Loucy (cell line): ENCODE measurements around the gene LRRC66.

ENCODE experiments used
- EZH2phosphoT487 ChIP-seq: fragments of 200-600 bp; IDR thresholded peaks from 2 replicates; pipeline ENCODE4 v1.6.1; 2018; ENCODE audit warnings: antibody characterized with exemption, mild to moderate bottlenecking, moderate library complexity, borderline replicate concordance
- TF ChIP-seq, protein P1 (sequence below): fragments of 200-600 bp; sonication (generic); conservative IDR thresholded peaks from 2 replicates; pipeline ENCODE4 v1.5.1; 2014; ENCODE audit warnings: mild to moderate bottlenecking, antibody characterized with exemption, low read length

DNA sequence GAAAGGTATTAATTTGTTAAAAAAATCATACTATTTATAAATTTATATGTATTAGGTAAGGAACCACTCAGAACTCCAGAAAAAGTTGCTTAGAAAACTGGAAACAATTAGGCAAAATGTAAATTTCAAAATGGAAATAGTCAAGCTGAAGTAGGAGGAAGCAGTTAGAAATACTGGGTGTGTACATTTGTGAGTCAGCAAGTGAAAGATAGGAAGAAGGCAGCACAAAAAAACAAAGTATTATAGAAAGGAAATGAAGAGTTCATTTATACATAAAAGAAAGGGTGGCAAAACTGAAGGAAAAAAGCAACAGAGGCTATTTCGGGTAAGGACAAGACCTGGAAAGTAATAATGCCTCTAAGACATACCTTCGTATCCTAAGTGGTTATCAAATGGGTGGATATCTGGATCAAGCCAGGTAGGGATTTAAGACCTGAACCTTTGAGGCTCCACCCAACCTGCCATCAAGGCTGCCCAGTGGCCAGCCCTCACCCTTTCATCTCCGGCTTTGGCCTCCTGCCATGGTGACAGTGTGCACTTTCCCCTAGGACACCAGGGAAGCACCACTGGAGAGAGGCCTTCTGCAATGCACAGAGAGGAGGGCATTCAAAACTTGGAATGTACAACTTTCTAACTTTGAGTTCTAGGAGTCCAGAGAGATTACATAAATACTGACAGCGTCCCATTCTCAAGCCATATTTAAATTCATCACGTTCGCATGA, at the start of gene LRRC66:
- TF ChIP-seq, protein P1, sequence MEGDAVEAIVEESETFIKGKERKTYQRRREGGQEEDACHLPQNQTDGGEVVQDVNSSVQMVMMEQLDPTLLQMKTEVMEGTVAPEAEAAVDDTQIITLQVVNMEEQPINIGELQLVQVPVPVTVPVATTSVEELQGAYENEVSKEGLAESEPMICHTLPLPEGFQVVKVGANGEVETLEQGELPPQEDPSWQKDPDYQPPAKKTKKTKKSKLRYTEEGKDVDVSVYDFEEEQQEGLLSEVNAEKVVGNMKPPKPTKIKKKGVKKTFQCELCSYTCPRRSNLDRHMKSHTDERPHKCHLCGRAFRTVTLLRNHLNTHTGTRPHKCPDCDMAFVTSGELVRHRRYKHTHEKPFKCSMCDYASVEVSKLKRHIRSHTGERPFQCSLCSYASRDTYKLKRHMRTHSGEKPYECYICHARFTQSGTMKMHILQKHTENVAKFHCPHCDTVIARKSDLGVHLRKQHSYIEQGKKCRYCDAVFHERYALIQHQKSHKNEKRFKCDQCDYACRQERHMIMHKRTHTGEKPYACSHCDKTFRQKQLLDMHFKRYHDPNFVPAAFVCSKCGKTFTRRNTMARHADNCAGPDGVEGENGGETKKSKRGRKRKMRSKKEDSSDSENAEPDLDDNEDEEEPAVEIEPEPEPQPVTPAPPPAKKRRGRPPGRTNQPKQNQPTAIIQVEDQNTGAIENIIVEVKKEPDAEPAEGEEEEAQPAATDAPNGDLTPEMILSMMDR: no peak
- TF ChIP-seq EZH2phosphoT487: no peak
